GM18499 (cell line): ENCODE results near the gene SLC44A5.
"Not testable (repeated sequence)": the region's sequence is repeated elsewhere in the genome, so short reads cannot be mapped to it uniquely, and the experiment has no call there.

Experiments
- ATAC-seq: cut with Tn5 transposase; IDR thresholded peaks from one replicate; pipeline ENCODE4 v1.9.1; 2021; ENCODE audit warnings: moderate number of reproducible peaks; ENCODE audit not compliant: insufficient read depth, unreplicated experiment

Gene SLC44A5

DNA sequence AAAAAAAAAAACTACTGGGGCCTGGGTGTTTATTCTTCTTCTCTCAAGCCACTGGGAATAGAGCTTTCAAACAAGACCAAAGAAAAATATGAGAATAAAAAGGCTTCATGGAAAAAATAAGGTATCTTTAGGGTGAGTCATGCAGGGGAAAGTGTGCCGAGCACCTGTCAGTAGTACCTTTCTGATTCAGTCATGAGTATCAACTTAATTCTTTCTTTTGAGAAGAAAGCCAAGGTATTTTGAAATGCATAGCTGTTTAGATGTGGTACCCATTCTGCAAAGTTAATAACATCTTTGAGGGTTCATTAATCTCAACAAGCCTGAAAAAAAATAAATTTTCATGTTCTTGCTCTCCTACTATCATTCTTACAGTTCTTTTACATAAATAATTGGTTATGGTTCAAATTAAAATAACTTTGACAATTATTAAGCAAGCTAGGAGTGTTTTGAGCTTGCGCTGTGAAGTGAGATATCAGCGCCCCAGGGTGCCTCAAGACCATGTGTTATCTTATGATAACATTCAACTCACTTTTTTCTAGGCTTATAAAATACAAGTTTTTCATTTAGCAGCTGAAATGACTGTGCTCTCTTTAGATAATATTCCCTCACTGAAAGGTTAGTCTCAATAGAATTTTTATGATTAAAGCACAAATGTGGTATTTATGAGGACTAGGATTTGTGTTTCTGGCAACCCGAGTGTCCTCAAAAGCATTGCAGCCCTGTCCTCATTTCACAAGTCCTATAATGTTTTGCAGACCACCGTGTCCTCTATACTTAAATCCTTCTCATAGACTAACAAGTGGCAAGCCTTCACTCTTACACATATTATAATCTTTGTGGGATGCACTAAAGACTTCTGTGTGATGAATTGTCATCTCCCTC lies 138.6 kb downstream of the SLC44A5 start:
- ATAC-seq, result no peak

DNA sequence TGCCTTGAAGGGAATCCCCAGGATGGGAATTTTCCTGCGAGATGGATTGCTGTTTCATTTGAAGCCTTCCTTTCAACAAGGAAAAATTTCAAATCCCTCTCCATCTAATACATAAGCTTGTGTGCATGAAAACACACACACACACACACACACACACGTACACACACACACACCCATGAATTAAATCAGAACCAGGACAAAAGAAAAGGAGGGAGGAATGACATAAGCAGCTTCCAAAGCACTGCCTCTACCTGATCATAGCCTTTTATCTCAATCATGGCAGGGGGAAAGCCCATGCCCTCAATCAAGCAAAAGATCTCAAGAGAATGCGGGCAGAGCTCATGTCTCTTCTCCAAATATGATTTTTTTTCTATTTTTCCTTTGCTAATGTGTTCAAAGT lies 139.7 kb downstream of the SLC44A5 start:
- no peak for ATAC-seq

DNA sequence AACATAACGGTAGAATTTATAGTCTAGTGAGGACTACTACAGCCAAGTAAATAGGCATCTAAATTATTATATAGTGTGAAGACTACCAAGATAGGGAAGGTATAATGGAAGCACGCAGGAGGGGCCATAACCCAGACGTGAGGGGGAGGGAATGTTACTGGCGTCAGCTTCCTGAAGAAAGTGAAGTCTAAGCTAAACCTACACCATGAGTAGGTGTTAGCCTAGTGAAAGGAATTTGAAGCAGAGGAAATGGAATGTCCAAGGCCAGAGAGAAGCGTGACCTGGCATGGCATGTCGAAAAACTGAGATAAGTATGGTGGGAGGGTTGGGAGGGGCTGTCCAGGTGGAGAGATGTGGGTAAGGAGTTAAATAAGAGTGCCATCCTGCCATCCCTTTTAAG lies 140.5 kb downstream of the SLC44A5 start:
- no peak for ATAC-seq

DNA sequence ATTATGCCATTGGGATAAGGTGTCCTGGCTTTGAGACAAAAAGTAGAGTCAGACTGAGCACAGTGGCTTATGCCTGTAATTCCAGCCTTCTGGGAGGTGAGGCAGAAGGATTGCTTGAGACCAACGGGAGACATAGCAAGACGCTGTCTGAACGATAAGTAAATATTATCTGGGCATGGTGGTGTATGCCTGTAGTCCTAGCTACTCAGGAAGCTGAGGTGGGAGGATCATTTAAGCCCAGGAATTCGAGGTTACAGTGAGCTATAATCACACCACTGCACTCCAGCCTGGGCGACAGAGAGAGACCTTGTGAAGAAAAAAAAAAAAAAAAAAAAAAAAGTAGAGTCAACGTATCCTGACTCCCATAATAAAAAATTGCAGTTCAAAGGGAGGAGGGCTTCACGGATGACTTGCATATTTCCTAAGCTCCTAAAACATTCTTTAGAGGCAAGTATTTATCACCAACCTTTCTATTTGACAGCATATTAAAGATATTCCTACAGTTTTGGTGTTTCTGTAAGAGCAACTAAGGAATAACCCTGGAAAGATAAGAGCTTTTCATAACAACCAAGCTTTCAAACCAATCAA lies 141.2 kb downstream of the SLC44A5 start:
- no peak for ATAC-seq

DNA sequence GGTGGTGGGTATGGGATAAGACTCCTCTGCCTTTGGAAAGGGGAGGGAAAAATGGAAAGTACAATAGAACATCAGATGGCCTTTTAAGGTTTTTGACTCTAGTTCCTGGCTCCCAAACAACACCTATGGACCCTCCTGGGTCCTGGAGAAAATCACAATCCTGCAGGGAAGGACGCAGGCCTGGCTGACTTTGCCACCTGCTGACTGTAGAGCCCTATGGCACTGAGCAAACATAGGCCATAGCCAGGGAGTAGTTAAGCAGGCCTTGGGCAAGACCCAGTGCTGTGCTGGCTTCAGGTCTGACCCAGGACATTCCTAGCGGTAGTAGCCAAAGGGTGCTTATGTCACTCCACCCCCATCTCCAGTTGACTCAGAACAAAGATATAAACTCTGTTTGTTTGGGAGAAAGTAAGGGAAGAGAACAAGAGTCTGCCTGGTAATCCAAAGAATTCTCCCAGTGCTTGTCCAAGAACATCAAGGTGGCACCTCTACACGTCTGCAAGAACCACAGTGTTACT lies 149.0 kb downstream of the SLC44A5 start:
- no peak for ATAC-seq

DNA sequence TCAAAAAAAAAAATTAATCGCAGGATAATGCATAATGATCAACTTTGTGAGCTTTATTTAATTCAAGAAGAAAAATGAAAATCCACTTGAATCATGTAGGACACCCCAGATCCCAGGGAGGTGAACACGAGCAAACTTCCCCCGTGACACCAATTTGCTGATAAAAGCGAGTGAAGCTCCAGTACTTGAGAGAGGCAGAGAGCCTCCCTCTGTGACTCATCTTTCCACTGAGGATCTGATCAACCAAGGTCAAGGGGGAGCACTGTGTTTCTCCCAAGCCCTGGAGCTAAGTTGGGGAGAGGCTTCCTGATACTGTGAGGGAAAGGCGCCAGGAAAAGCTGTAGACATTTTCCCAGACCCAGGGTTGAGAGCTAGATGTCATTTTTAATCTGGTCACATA lies 160.9 kb downstream of the SLC44A5 start:
- ATAC-seq, result no peak

DNA sequence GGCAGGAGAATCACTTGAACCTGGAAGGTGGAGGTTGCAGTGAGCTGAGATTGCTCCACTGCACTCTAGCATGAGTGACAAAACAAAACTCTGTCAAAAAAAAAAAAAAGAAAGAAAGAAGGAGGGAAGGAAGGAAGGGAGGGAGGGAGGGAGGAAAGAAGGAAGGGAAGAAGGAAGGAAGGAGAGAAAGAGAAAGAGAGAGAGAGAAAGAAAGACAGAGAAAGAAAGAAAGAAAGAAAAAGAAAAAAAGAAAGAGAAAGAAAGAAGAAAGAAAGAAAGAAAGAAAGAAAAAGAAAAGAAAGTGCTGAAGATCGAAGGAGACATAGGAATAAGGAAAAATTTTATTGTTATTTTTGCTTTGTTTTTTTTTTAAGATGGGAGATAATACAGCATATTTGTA lies 166.7 kb downstream of the SLC44A5 start:
- ATAC-seq, result no peak

DNA sequence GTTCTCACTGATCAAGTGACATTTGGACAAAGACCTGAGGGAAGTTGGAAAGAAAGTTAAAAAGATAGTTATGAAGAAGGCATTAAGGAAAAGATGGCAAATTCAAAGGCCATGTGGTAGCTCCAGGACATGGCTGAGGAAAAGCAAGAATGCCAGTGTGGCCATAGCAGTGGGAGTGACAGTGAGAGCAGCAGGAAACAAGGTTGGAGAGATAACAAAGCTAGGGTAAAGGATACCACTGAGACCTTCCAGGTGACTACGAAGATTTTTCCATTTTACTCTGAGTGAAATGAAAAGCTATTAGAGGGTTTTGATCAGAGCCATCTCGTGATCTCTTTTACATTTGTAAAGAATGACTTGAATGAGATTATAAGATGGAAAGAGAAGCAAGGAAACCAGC lies 170.6 kb downstream of the SLC44A5 start:
- no peak for ATAC-seq

DNA sequence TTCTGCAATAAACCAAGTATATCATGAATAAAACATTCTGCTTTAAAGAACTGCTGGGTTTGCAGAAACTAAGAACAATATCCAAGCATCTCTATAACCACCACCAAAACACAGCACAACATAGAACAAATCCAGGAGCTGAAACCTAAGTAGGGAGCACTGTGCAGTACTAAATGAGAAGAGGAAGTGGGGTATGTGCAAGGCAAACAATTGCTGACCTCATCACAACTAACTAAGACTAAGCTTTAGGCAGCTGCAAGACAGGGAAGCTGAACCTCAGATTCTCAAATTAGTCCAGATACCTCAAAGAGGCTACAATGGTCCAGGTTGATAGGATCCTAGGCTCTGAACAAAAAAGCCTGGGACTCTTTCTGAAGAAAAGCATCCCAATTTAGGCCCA lies 172.6 kb downstream of the SLC44A5 start:
- no peak for ATAC-seq

DNA sequence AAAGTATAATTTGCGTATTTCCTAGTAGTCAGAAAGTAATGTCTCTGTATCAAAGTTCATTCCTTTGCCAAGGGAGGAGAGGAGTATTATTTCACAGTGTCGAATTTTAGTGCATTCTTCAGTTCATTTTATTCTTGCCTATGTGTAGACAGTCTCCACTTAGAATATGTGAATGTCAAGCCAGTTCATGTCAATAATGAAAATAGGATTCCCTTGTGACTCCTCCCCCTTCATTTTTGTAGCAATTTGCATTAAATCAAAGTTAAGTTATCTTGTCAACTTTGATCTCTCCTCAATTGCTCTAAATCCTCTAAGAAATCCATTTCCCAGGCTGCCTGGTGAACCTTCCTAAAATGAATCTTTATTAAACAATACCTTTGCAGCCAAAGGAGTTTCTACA lies 179.1 kb downstream of the SLC44A5 start:
- ATAC-seq, result no peak

DNA sequence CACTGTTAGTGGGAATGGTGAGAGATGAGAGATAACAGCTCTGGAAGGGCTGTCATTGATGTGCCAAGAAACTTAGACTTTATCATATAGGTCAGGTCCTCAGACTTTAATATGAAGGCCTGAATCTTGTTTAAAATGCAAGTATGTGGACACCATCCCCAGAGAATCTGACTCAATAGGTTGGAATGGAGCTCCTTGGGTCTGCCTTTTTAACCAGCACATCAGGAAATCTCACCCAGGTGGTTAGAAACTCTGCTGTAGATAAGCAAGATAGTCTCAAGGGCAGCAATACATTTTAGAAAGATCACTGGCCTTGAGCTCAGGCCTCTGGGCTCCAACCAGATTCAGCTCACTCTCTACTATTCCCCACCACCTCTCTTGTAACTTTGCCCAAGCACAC lies 180.4 kb downstream of the SLC44A5 start:
- ATAC-seq, result no peak

DNA sequence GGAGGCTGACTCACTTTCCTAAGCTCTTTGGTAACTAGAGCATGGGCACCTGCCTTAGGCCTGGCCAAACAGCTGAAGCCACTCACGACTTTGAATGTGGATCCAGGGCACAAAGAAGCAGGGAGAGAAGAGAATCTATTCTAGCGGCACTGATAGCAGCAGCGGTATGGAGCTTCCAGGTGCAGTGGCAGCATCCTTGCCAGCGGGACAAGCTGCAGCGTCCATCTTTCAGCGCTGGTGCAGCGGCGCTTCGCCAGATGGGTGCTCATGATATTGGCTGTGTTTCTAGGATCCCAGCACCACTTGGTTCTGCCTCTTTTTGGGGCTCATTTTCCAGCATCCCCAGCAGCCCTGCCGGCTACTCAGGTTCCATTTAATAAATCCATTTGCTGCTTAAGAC lies 184.2 kb downstream of the SLC44A5 start:
- no peak for ATAC-seq

DNA sequence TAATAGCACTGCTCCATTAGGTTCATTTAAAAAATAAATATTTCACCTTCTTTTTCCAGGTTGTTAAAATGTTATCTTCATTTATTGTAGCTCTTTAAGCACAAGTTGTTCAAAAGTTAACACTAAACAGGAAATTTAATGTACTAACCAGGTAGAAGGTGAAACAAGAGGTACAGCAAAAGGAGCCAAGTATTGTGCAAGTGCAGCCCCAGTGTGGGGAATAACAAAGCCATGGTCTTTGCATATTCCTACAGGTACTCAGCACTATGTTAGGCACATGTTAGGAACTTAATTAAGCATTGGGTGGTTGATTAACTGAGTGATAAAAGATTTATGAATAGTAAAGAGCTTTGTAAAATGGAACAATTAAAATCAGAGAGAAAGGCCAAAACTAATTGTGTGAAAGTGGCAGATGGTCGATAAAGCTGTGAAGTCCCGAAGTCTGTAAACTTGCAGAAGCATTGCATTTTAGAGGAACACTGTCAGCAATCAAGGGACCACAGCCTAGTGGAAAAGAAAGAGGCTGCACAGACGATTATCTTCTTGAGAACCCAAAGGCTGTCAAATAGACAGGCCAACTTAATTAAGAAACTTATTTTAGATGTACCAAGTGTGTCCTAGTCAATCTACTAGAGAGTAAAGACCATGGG lies 185.8 kb downstream of the SLC44A5 start:
- no peak for ATAC-seq

DNA sequence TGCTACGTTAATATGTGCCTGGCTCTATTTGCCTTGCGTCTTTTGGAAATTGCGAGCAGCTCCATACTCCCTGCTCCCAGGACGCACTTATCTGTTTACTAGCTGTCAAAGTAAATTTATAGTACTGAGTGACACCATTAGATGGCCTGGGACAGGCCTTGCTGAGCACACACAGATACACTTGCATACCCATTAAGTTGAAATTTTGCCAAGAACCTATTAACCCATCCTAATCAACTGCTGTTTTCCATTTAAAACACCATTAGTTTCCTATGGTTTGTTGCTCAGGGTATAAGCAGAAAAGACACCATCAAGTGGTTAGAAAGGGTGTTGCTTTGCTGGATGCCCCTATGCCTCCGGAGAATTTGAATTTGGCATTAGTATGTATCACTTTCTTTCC lies 187.3 kb downstream of the SLC44A5 start:
- ATAC-seq, result no peak

DNA sequence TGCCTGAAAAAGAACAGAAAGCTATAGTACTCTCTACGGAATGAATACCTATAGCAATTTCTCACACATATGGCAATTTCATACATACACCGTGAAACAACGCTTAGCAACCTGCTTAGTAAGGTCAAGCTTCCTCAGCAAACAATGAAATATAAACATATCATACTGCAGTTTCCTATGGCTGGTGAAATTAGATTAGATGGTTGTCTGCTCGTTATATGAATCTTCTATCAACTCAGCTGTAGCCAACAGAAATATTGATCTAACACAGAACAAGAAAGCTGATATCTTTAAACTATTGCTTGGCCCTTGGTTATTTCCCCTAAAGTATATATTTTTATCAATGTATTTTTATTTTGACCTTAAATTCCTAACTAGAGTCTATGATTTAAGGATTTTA lies 187.8 kb downstream of the SLC44A5 start:
- no peak for ATAC-seq

DNA sequence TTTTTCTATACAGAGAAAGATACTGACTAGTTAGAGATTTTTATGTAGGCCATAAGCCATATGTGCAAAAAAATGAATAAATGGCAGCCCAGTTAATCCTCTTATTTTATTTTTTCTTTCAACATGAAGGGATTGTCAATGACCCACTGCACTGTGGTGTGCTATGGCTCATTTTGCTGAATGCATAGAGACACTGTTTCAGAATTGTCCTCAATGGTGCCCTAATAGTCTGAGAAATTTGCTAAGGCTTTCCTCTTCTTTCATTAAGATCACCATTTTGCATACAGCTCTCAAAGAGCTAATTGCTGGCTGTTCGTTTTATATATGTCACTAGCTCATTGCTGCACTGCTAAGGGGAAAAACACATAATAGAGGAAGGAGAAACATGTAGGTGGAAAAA lies 189.5 kb downstream of the SLC44A5 start:
- ATAC-seq, result no peak

DNA sequence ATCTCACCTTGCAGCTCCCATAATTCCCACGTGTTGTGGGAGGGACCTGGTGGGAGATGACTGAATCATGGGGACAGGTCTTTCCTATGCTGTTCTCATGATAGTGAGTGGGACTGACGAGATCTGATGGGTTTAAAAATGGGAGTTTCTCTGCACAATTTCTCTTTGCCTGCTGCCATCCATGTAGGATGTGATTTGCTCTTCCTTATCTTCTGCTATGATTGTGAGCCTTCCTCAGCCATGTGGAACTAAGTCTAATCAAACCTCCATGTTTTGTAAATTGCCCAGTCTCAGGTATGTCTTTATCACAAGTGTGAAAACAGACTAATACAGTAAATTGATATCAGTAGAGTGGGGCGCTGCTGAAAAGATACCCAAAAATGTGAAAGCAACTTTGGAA lies 195.7 kb downstream of the SLC44A5 start:
- ATAC-seq, result no peak

DNA sequence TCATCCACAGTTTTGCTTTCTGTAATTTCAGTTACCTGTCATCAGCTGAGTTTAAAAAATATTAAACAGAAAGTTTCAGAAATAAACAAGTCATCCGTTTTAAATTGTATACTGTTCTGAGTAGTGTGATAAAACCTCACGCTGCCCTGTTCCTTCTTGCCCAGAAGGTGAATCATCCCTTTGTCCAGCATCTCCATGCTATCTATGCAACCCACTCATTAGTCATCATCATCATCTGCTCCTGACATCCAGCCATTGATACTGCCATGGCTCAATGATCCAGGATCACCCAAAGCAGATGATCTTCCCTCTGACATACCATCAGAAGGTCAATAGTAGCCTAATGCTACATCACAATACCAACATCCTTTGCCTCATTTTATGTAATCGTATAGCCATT lies 198.3 kb downstream of the SLC44A5 start:
- ATAC-seq, result no peak

DNA sequence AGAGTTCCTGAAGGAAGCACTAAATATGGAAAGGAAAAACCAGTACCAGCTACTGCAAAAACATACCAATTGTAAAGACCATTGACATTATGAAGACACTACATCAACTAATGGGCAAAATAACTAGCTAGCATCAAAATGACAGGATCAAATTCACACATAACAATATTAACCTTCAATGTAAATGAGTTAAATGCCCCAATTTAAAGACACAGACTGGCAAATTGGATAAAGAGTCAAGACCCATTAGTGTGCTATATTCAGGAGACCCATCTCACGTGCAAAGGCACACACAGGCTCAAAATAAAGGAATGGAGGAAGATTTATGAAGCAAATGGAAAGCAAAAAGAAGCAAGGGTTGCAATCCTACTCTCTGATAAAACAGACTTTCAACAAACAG lies 206.2 kb downstream of the SLC44A5 start:
- not testable (repeated sequence) for ATAC-seq

DNA sequence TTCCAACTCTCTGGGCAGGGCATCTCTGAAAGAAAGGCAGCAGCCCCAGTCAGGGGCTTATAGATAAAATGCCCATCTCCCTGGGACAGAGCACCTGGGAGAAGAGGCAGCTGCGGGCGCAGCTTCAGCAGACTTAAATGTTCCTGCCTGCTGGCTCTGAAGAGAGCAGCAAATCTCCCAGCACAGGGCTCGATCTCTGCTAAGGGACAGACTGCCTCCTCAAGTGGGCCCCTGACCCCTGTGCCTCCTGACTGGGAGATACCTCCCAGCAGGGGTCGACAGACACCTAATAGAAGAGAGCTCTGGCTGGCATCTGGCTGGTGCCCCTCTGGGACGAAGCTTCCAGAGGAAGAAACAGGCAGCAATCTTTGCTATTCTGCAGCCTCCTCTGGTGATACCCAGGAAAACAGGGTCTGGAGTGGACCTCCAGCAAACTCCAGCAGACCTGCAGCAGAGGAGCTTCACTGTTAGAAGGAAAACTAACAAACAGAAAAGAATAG lies 207.7 kb downstream of the SLC44A5 start:
- ATAC-seq, result not testable (repeated sequence)

DNA sequence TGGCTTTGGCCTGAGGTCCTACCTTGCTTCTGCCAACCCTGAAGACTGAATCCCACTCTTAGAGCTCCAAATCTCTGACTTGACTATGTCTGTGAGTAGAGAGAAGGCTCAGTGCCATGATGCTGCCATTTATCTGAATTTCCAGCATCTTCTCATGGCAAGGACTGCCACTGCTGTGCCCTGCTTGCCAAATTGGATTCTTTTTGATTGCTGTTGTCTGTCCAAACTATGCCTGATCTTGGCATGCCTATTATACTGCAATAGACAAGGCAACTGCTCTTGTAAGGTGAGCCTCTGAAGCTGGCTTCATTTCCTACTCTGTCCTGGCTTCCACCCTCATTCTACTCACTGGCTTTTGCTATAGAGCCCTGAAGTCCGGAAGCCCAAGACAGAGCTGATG lies 210.2 kb downstream of the SLC44A5 start:
- no peak for ATAC-seq
